NCI-H187 (cell line): ENCODE data around the gene BIRC3.
"Not testable (repeated sequence)": the region's sequence is repeated elsewhere in the genome, so short reads cannot be mapped to it uniquely, and the experiment has no call there.

Experiments
- DNase-seq, 2 experiments: peaks; one replicate each; lab custom pipeline; 2025; lab: John Stamatoyannopoulos, UW

BIRC3 gene

GRCh38 chr11:102296757-102297156, 20.5 kb upstream of the BIRC3 start:
- not testable (repeated sequence) for DNase-seq

DNA sequence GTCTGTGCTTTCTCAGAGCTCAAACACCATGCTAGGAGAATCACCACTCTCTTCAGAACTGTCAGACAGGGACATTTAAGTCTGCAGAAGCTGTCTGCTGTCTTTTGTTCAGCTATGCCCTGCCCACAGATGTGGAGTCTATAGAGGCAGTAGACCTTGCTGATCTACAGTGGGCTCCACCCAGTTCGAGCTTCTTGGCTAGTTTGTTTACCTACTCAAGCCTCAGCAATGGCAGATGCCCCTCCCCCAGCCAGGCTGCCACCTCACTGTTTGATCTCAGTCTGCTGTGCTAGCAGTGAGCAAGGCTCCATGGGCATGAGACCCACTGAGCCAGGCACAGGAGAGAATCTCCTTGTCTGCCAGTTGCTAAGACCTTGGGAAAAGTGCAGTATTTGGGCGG, 16.4 kb upstream of the BIRC3 start:
- DNase-seq = not testable (repeated sequence)

GRCh38 chr11:102302241-102302640, 15.0 kb upstream of the BIRC3 start:
- no peak for DNase-seq

- DNase-seq = no peak
Measured at GRCh38 chr11:102304686-102305085, 12.6 kb upstream of the BIRC3 start.

DNA sequence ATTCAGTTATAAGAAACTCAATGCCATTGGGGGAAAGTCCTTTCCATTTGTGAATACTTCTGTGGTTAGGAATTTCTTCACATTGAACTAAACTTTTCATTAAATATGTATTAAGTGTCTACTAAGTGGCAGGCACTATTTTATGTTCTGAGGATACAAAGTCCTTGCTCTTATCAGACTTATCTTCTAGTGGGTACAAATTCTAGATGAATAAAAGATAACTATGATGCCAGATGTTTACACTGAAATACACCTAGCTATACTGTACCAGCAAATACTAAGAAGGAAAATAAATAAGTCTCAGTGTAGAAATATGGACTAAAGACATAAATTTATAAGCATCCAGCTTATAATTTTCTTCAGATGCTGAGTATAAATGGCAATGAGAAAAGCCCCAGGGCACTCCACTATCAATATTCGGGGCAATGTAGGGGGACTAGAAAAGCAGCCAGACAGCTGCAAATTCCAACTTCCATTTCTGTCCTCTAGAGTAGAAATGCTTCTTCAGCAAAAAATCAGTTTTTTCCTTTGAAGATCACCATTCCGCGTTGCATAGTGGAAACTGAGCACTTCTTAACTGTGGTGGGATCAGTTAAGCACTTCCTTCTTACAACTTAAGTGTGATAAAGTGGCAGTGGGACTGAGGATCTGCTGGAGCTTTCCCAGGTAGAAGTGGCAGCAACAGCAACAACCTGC, 11.8 kb upstream of the BIRC3 start:
- DNase-seq = no peak

DNA sequence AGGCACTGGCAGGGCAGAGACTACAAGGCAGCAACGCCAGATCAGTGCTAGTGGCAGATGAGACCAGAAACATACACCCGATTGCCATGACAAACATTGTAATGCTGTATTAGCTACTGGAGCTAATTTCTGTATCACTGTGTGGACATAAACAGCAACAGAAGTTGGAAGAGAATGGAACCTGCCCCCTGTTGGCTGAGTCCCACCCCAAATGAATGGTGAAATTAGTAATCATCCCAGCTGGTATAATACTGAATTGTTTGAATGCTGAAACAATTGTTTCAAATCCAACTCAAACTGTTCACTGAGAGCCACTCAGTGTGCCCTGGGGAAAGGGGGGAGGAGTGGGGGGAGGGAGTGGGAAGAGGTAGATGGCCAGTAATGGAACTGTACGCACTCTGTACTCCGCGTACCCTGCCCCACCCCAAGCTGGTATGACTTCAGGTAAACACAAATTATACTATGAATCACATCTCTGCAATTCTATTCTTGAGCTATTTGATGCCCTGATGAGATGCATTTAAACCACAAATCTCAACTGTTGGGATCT, 11.2 kb upstream of the BIRC3 start:
- DNase-seq = no peak

GRCh38 chr11:102306817-102307726, 10.2 kb upstream of the BIRC3 start:
- DNase-seq = no peak

DNA sequence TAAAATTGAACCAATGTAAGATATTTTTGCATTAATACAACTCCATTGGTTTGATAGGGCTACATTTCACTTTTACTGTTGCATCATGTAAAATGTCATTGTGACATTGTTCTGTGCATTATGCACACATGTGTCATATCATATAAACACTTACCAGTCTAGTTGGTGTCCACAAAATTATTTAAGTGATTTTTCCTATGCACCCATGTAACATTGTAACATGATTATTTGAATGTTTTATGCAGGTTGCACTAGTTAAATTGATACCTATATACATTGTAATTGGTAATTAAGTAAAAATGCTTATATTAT, 9.6 kb upstream of the BIRC3 start:
- DNase-seq = no peak

DNA sequence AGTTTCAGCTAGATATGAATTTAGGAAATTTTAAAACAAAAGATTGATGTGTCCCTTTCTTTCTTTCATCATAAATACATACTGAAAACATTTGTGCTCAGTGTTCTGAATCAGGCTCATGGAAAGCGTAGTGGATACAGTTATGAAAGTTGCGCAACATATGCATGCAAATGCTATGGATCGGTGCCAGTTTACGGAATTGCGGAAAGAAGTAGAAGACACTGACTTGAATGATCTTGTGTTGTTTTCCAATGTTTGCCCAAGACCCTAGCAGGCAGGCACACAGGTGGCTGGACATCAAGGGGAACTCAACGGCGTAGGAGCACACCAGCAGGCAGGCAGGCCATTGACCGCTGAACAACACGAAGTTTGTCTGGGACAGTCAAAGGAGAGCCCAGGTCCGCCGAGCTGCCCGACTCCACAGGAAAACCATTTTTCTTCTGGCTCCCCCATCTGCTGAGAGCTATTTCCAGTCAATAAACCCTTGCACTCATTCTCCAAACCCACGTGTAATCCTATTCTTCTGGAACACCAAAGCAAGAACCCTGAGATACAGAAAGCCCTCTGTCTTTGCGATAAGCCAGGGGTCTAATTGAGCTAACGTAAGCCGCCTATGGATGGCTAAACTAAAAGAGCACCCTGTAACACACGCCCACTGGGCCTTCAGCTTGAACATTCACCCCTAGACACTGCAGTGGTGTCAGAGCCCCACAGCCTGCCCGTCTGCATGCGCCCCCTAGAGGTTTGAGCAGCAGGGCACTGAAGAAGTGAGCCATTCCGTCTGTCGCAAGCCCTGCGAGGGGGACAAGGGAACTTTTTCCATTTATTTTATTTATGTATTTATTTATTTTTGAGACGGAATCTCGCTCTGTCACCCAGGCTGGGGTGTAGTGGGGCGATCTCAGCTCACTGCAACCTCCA, 7.4 kb upstream of the BIRC3 start:
- DNase-seq = no peak

DNA sequence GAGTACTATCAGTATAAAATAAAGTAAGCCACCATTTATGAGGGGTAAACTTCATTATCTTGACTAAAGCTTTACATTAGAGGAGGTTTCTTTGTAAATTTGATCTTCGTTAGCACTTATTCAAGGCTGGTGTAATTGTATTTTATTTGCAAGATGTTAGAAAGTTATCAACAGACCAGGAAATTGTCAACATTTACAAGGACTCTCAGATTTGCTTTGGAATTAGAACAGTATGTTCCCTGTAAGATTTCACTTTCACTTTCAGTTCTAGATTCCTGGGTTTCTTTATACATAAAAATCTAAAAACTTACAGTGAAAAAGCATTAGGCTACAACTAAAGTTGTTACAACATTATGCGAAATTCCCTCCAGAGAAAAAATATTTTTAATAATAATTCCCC, 4.6 kb upstream of the BIRC3 start:
- no peak for DNase-seq

GRCh38 chr11:102313238-102313940, 3.9 kb upstream of the BIRC3 start:
- DNase-seq = no peak

DNA sequence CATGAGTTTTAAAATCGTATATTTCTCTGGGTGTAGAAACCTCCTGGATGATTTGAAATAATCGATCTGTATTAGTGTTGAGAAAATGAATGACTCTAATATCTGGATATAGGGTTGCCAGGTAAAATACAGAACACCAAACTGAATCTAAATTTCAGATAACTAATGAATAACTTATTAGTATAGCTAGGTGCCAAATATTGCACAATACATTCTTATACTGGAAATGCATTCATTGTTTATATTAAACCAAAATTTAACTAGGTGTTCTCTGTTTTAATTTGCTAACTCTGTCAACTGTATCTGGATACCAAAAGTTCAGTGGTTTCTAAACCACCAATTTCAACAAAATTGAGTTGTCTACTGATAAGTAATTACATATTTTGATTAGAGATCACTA, 2.5 kb upstream of the BIRC3 start:
- DNase-seq = no peak

GRCh38 chr11:102316346-102316904, 859 bp upstream of the BIRC3 start:
- no peak for DNase-seq

- DNase-seq = no peak
Measured at GRCh38 chr11:102317768-102318103, 452 bp downstream of the BIRC3 start.

DNA sequence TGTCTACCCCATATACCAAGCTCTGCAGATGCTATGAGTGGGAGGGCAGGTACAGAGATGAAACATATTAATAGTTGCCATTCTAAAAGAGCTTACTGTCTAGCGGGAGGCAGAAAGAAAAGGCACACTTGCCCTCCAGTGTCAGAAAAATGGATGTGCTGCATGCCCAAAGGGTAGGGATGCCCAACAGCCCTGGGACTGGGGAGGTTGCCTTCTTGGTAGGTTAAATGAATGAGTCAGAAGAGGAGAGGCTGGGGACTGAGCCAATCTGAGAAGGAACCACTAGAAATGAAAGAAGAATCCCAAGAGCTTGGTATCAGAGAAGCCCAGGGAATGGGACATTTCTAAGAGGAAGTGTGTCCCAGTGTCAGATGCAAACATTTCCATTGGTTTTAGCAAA, 1.2 kb downstream of the BIRC3 start:
- no peak for DNase-seq

DNA sequence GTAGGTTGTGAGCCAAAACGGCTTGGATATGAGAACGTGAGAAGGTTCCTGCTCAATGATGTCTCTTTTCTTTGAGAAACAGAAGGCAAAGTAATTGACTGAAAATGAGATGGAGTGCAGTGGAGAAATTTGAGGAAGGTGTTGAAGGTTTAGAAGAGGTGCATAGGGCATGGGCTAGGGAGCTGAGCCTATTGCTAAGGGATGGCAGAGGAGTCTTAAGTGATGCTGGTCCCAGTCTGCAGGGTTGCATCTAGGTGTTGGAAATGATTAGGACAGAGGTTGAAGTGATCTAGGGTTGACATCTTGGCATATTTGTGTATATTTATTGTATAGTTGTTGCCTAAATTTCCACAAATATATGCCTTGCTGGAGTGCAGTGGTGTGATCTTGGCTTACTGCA, 2.3 kb downstream of the BIRC3 start:
- no peak for DNase-seq

GRCh38 chr11:102320188-102320587, 2.9 kb downstream of the BIRC3 start:
- DNase-seq = no peak

GRCh38 chr11:102320679-102321078, 3.4 kb downstream of the BIRC3 start:
- no peak for DNase-seq

DNA sequence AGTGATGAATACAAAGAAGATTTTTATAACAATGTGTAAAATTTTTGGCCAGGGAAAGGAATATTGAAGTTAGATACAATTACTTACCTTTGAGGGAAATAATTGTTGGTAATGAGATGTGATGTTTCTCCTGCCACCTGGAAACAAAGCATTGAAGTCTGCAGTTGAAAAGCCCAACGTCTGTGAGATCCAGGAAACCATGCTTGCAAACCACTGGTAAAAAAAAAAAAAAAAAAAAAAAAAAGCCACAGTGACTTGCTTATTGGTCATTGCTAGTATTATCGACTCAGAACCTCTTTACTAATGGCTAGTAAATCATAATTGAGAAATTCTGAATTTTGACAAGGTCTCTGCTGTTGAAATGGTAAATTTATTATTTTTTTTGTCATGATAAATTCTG, 5.3 kb downstream of the BIRC3 start:
- no peak for DNase-seq

- no peak for DNase-seq
Measured at GRCh38 chr11:102323542-102324251, 6.4 kb downstream of the BIRC3 start.

- DNase-seq = no peak
Measured at GRCh38 chr11:102325088-102325487, 7.8 kb downstream of the BIRC3 start.
